Measurements from ENCODE around the gene SORCS2.

Gene SORCS2

DNA sequence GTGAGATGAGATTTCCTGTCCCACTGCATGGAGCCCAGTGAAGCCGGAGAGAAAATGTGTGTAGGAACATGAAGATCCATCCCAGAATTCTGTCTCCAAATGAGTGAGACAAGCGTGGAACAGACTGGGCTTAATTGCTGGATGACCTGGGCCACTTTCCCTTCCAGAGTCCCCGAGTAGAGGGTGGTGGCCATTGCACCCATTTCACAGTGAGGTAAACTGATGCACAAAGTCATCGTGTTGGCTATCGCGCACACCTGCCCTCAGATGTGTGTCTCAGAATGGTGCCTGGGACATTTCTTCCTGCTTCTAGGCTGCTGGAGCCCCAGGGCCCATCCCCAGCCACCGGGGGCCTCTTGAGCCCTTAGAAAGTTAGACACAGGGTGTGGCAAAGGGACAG lies 285.4 kb downstream of the SORCS2 start:
- no peak for DNase-seq (ENCODE audit: low read depth)

DNA sequence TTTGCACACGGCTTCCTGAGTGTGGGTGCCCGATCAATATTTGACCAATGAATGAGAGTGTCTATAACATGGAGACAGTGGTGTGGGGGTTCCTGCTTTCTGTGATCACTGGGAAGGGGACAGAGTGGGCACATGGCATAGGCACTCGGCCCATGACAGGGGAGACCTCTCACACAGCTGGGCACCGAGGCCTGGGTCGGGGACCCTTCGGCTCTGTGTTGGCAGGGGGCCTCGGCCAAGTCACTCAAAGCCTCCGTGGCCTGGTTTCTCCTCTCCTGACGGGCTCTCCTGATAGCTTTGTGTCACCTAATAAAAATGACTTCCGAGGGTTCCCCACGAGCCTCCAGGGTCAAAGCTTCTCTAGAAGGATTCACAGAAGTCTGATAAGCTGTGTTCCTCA lies 286.3 kb downstream of the SORCS2 start:
- DNase-seq (ENCODE audit: low read depth): no peak

DNA sequence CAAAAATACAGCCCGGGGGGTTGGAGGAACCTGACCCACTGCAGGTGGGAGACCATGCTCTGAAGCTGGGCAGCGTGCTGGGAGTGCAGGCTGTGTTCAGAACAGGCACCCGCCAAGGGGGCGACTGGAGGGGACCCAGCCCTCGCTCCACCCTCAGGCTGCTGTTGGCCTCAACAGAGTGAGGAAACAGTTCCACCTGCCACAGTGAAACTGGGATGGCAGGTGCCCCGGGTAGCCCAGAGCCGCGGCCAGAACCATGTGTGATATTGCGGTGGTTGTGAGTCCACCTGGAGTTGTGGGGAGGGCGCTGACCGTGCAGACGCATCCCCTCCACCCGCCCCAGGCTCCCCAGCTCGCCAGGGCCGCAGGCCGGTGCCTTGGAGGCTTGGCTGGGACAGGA lies 288.1 kb downstream of the SORCS2 start:
- DNase-seq (ENCODE audit: low read depth): no peak

DNA sequence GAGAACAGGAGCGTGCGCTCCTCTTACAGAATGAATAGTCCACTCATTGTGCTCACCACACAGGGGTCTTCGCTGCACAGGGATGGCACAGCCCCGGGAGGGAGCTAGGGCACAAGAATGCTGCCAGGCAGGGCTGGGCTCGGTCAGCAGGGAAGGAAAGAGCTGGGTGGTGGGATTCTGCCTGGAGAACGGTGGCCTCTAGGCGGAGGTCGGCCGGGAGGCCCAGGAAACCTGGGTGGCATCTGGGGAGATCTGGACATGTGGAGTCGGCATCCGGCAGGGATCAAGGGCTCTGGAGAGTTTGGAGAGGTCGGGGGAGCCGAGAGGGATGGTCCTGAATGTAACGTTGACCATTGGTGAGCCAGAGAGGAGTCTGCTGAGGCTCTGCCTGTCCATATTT lies 288.9 kb downstream of the SORCS2 start:
- DNase-seq (ENCODE audit: low read depth): no peak

DNA sequence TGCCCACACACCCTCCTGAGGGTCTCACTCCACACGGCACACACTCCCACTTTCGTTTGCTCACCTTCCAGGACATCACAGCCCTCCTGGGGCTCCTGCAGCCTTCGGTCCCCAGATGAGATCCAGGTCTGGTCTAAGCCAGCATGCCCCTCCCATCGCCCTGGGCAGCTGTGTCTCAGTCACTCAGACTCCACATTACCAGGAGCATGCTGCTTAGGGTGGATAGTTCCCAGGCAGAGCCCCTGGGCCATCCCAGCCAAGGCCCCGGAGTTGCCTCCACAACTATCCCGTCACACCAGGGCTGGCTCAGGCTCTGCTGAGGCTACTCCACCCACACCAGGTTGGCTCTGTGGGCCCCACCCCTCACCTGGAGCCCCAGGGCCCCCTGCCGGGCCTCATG lies 292.8 kb downstream of the SORCS2 start:
- DNase-seq (ENCODE audit: low read depth): no peak

DNA sequence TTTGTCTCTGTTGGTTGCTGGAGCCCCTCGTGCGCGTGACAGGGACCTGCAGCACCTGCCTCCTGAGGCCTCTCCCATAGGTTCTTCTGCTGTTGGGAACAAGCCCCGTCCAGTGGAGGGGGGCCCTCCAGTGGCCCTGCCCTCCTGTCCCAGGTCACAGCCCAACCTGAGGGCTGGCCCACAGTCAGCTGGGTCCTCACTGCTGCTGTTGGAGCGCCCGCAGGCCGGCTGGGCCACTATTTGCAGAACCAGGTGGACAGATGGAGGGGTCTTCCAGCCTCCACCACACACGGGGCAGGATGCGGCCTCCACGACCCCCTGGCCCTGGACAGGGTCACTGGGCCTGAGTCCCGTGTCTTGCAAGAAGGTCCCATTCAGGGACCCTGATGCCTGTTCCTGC lies 293.8 kb downstream of the SORCS2 start:
- no peak for DNase-seq (ENCODE audit: low read depth)

DNA sequence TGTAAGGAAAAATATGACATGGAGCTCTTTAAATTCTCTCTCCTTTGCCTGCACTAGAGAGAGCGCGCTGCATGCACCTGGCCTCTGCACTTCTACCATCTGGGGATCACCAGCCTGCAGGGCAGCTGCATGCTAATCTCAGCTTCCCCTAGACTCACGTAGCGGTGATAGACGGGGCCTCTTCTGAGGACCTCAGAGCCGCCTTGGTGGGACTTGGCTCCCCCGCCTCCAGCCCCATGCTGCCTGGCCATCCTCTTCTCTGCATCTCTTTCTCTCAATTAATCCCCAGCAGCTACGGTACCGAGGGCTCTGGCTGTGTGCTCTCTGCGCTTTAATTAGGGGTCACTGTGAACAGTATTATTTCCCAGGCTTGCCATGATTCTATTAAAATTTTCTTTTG lies 295.2 kb downstream of the SORCS2 start:
- DNase-seq (ENCODE audit: low read depth): no peak

DNA sequence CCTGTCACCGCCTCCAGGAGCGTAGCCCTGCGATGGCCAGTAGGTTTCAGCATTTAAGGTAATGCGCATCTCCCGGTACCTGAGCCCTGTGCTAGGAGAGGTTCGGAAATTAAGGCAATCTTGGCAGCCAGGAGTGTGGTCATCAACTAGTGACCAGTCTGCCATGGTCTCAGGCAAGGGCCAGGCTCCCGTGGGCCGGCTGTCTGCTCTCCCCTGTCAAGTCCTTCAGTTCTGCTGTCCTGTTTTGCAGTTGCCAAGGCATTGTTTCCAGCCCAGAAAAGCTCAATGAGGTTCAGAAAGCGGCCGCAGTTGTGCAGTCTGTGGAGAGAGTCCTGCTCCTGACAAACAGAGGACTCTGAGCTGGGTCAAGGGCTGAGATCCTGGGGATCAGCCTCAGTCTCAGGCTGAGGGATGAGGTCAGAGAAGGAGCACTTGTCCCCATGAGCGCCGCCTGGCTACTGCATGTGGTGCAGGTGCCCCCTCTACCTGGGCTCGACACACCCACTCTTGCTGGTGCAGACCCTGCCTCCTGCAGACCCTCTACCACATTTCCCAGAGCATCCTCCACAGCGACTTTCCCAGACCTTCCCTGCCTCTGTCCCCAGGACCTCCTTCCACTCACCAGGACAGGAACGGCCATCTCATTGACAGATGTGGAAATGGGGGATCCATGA lies 295.8 kb downstream of the SORCS2 start:
- DNase-seq (ENCODE audit: low read depth): no peak

DNA sequence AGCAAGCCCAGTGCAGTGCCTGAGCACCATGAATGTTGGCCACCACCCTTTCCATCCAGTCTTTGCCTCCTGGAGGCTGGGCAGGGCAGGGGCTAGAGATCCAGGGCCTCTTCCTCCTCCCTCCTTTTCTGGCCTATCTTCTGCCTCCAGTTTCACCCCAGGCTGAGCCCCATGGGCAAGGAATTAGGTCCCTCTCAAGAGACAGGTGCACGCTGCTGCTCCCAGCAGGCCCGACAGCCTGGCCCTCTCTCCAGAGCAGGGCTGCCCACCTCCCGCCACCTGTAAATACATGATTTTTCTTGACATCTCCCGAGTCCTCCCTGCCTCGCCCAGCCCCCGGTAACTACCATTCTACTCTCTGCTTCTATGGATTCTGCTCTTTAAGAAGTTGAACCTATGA lies 299.6 kb downstream of the SORCS2 start:
- DNase-seq (ENCODE audit: low read depth): no peak

DNA sequence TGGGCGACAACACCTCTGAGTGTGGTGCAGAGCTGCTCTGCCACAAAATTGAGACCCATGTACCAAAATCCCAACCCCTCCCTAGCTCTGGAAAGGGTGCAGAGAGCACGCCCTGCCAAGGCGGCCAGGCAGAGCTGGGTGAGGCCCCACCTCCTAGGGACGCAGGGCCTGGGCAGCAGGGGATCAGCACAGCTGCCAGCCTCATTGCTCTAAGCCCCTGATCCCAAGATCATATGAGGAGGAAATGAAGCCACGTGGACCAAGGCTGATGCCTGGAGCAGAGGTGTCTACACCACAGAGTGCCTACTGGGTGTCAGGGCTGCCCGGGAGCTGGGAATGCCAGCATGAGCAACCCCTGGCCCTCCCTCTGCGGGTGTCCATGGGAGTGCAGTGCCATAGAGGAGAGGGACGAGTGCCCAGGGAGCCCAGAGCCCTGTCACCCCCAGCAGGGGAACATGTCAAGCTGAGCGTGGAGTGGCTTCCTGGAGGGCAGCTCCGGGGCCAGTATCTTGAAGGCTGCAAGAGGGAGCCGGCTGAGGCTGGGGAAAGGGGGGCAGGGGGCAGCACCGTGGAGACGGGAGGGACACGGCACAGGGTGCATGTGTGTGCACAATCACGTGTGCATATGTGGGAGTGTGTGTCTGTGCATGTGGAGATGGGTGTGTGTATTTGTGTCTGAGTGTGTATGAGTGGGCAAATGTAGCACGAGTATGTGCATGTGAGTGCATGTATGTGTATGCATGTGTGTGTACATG lies 306.3 kb downstream of the SORCS2 start:
- DNase-seq (ENCODE audit: low read depth): no peak

DNA sequence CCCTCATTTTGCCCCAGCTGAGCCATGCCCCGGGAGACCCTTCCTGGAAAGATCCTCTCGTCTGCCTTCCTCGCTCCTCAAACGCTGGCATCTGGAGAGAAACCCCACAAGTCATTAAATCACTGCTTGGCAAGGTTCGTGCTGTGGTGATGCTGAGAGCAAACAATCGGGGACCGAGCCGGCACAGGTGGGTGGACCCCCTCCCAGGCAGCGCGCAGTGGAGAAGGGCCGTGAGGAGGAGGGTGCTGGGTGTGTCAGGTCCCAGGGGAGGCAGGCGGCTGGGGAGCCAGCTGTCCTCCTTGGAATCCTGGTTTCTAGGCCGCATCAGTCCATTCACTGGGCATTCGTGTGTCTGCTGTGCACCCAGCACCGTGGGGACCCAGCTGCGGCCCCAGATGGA lies 307.3 kb downstream of the SORCS2 start:
- no peak for DNase-seq (ENCODE audit: low read depth)

DNA sequence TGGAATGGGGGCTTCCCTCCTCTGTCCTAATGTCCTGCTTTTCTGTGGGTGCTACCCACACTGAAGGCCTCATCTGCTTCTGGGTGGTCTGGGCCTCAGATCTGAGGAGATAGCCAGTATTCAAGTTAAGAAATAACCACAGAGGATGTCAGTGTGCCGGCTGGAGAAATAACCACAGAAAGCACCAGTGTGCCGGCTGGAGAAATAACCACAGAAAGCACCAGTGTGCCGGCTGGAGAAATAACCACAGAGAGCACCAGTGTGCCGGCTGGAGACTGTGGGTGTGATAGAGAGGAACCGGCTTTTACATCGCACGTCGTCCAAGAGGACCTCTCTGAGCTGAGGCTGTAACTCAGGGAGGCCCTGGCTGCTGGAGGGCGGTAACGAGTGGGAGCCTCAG lies 308.1 kb downstream of the SORCS2 start:
- no peak for DNase-seq (ENCODE audit: low read depth)

DNA sequence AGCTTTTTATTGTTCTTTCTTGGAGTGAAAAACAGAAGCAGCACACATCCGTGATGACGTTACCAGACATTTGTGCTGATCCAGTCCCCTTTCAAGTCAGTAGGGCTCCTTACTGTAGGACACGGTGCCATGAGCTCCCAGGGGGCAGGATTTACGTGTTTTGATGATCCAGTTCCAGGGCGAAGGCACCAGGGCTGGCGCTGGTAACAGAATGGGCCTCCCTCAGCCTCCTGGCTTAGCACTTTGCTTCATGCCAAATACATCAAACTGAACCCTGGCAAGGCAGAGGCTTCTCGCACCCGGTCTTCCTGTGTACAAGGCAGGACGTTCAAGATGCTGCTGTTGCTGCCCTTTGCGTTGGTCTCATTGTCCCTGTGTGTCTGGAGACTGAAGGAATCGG lies 309.0 kb downstream of the SORCS2 start:
- DNase-seq (ENCODE audit: low read depth): no peak

DNA sequence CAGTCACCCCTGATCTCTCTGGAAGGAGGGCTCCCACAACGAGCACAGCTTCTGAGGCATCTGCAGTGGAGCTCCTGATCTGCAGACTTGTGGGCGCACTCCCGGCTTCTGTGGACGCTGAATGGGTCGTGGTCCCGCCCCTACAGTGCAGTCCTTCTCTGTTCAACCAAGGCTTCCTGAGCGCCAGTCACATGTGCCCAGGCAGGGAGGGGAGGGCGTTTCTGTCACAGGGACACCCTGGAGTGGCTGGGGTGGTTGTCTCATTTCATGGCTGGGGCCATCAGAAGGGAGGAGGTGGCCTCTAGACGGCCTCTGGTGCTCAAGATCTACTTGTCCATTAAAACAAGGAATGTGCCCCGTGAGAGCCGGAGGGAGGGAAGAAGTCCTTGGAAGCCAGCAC lies 309.5 kb downstream of the SORCS2 start:
- no peak for DNase-seq (ENCODE audit: low read depth)

DNA sequence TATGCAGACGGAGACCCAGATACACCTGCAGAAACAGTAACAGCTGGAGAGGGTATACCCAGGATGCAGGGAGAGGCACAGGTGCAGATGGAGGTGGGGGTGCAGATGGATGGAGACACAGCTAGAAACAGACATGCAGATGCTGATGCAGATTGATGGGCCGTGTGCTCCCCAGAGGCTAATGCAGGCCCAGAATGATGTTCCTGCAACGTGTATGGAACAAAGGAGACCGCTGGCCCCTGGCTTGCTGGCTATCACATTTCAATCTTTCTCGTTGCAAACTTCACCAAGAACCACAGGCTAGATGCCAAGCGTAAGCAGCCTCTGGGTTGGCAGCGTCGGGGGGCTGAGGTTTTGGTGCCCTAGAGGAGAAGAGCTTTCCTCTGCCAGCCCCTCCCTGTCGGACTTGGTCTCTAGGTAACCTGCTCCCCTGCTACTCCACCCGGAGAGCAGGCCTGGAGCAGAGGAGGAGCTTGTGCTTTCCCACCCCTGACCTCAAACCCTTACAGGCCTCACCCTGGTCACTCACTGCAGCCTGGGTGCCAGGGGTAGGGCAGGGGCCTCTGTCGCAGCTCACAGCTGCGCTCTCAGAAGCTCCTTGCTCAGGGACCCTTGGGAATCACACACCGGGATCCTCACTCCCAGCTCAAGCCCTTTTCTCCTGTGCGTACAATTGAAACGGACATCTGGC lies 311.4 kb downstream of the SORCS2 start:
- no peak for DNase-seq (ENCODE audit: low read depth)

DNA sequence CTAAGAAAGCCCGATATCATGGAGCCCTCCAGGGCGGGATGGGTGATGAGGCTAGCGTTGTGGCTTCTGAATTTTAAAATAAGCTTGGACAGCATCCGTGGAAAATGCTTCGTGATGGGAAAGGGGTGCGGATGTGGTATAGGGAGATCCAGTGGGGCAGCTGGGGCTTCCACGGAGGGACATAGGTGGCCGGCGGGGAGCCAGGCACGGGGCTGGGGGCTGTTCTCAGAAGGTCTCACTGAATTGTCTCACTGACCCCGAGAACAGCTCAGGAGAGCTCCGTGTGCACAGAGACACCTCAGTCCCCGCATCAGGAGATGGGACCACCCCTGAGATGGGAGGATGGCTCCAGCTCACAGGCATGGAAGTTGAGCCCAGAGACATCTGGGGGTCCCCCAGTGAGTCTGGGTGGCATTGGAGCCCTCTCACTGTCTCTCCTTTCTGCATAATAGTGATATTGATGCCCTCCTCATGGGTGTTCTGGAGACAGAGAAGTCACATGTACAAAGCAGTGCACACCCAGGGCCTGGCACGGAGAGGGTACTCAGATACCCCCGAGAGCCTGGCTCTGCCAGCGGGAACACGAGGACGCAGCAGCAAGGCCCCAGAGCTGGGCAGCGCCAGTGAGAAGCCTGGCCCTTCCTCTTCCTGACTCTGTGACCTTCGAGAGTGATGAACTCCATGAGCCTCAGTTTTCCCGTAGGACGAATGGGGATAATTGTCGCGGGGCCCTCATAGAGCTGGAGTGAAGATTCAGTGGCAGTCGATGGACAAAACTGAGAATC lies 313.0 kb downstream of the SORCS2 start:
- no peak for DNase-seq (ENCODE audit: low read depth)

DNA sequence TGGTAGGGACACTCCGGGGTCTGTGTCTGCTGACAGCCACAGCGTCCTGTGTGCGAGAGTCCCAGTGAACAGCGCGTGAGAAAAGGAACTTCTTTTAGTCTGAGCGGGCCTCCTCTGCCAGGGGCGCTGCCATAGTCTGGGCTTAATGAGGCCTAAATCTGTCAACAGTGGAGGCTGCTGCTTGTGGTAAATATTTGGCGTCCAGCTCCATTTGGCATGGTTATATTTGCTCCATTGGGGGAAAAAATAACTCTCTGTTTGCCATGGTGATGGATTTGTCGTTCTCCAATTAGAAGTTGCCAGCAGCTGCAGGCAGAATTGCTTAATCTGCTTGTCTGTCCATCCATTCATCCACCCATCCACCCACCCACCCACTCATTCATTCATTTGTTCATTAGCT lies 313.8 kb downstream of the SORCS2 start:
- DNase-seq (ENCODE audit: low read depth): no peak

DNA sequence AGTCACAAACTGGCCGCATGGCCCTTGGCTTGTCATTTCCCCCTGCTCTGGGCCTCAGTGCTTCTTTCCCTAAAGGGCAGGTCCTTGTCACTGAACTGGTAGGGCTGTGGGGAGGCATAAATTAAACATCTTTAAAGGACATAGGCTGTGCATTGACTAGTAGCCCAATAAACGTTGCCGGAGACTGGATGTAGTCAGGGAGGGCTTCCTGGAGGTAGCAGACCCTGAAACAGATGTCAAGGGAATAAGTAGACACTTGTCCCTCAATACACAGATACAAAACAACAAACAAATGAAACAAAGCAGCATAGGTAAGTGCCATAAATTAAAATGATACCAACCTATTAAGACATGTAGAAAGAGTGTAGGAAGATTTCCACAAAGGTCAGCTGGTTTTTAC lies 314.2 kb downstream of the SORCS2 start:
- DNase-seq (ENCODE audit: low read depth): no peak

DNA sequence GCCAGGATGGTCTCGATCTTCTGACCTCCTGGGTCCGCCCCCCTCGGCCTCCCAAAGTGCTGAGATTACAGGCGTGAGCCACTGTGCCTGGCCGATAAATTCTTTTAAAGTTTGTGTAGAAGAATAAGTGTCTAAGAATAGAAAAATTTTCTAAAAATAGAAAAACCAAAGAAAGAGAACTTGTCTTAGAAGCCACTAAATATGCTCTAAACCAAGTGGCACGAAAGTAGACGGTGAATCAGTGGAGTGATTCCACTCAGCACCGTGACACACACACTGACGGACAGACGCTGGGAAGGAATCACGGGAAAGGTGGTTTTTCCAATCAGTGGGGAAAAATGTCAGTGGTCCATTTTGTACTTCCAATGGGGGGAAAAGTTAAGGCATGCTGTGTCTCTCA lies 315.0 kb downstream of the SORCS2 start:
- no peak for DNase-seq (ENCODE audit: low read depth)

DNA sequence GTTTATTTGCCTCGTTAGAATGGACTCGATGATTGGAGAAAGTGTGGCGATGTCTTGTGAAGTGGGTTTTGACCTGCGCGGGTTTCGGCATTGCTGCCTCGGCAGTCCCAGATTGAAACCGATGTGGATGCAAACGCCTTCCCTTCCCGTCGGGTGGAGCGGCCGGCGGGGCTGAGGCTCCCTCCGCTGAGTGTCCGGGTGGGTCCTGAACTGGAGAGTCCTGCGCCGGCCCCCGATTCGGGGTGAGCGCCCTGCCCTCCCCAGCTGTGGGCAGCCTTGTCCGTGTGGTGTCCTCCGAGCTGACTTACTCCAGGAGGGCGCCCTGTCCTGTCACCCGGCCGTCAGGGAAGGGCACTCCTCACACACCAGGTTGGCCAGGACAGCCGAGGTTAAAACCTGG lies 317.7 kb downstream of the SORCS2 start:
- no peak for DNase-seq (ENCODE audit: low read depth)

DNA sequence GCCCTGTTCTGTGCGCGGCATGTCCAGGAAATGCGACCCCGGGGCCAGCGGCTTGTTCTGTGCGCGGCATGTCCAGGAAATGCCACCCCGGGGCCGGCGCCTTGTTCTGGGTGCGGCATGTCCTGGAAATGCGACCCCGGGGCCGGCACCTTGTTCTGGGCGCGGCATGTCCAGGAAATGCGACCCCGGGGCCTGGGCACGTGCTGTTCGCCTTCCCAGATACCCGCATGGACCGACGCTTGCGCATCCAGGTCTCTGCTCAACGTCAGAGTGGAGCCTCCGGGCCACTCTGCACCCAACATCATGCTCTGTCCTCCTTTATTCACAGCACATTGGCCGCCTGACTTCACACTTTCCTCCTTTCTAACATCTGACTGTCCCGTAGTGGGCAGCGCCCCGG lies 318.2 kb downstream of the SORCS2 start:
- no peak for DNase-seq (ENCODE audit: low read depth)

DNA sequence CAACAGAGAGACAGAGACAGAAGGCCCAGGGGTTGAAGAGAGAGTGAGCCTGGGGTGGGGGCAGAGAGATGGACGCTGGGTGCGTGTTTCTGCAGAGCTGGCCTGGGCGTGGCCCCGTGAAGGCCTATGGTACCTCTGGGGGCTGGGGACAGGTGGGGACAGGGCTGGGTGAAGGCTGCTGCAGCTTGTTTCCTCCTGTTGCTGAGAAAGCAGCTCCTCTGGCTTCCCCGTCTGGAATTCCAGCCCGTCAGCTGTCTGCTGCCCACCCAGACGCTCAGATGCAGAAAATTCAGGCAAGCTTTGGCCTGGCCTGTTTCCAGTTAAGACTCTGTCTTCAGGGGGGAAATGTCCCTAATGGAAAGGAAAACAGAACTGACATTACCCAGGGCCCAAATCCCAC lies 319.2 kb downstream of the SORCS2 start:
- no peak for DNase-seq (ENCODE audit: low read depth)

DNA sequence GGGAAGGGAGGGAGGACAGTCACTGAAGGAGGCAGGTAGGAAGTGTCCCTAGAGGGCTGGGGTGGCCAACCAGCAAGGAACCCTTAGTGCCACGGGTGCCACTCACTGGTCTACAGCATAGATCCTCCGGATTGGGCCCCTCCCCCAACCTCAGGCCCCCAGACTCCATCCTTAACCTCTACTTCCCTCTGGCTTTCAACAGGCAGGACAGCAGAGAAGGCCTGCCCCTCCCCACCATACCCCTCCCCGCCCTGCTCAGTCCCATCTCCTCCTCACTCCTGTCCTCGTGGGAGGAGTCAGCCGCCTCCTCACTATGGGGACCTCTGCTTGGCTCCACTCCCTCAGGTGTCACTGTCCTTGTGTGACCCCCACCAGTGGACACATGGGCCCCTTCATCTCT lies 320.1 kb downstream of the SORCS2 start:
- DNase-seq (ENCODE audit: low read depth): no peak
